Measurements from ENCODE around the gene CLEC20A. TPM values are rescaled to one million over a fixed set of nuclear protein-coding genes. Genes with fewer than 3 reads are reported as not detected.
A peak's percentile ranks its signal among the peaks of the same experiment; 100 is the strongest.

Gene CLEC20A
- total RNA-seq, 4 donors from 2014 or later: not detected

GRCh38 chr1:178537382-178538090 is 40.8 kb upstream of the CLEC20A start:
- Histone ChIP-seq H3K36me3 (no peaks in the 10 kb centered on the region), H3K4me1 (peaks cover 22% of the 10 kb centered on the region), H3K9me3 (no peaks in the 10 kb centered on the region), H3K27ac (peak overlapping the region; percentile 1), H3K27me3 (no peaks in the 10 kb centered on the region), H3K4me3 (no peak overlapping the region)
- TF ChIP-seq EP300 (IDR thresholded peaks at IDR 0.05): no peak
- TF ChIP-seq POLR2A (IDR thresholded peaks at IDR 0.05): no peak
- TF ChIP-seq CTCF (IDR thresholded peaks at IDR 0.05): no peak
- no peak for TF ChIP-seq POLR2AphosphoS5 (IDR thresholded peaks at IDR 0.05)
- 78% methylated on average over 20 of the region's 20 CpGs for WGBS
- DNase-seq (ENCODE audit: low spot score in 2 of 2): peak in 1 of 2 donors; percentile 49

- H3K4me3 ChIP-seq: no peak overlapping the region
- no peak for TF ChIP-seq CTCF (IDR thresholded peaks at IDR 0.05)
- no peak for TF ChIP-seq POLR2AphosphoS5 (IDR thresholded peaks at IDR 0.05)
- no peak for TF ChIP-seq POLR2A (IDR thresholded peaks at IDR 0.05)
- no peak for TF ChIP-seq EP300 (IDR thresholded peaks at IDR 0.05)
- WGBS: 61% methylated on average over 5 of the region's 7 CpGs
- no peaks in the 10 kb centered on the region for H3K9me3 ChIP-seq
- H3K27me3 ChIP-seq: no peaks in the 10 kb centered on the region
- H3K36me3 ChIP-seq: no peaks in the 10 kb centered on the region
- H3K4me1 ChIP-seq: peaks cover 20% of the 10 kb centered on the region
- H3K27ac ChIP-seq: peak overlapping the region; percentile 1
- peak in 1 of 2 donors; percentile 55 for DNase-seq (ENCODE audit: low spot score in 2 of 2)
Observed at GRCh38 chr1:178536844-178537371, 40.1 kb upstream of the CLEC20A start.

GRCh38 chr1:178536329-178536728 is 39.6 kb upstream of the CLEC20A start:
- Histone ChIP-seq H3K4me1 (peaks cover 16% of the 10 kb centered on the region), H3K36me3 (no peaks in the 10 kb centered on the region)
- TF ChIP-seq POLR2AphosphoS5 (IDR thresholded peaks at IDR 0.05): no peak
- TF ChIP-seq POLR2A (IDR thresholded peaks at IDR 0.05): no peak
- no peak for TF ChIP-seq EP300 (IDR thresholded peaks at IDR 0.05)
- no peak for TF ChIP-seq CTCF (IDR thresholded peaks at IDR 0.05)

GRCh38 chr1:178534137-178534868 is 37.5 kb upstream of the CLEC20A start:
- no peaks in the 10 kb centered on the region for H3K27me3 ChIP-seq
- H3K9me3 ChIP-seq: no peaks in the 10 kb centered on the region
- no peak overlapping the region for H3K27ac ChIP-seq
- no peak overlapping the region for H3K4me3 ChIP-seq
- 96% methylated on average over 7 of the region's 9 CpGs for WGBS
- peak in 1 of 2 donors; percentile 34 for DNase-seq (ENCODE audit: low spot score in 2 of 2)
- no peaks in the 10 kb centered on the region for H3K36me3 ChIP-seq
- H3K4me1 ChIP-seq: peaks cover 16% of the 10 kb centered on the region
- TF ChIP-seq EP300 (IDR thresholded peaks at IDR 0.05): no peak
- TF ChIP-seq POLR2A (IDR thresholded peaks at IDR 0.05): no peak
- no peak for TF ChIP-seq CTCF (IDR thresholded peaks at IDR 0.05)
- TF ChIP-seq POLR2AphosphoS5 (IDR thresholded peaks at IDR 0.05): no peak

More at GRCh38 chr1:178536329-178536728, 39.6 kb upstream of the CLEC20A start:
- peak in 1 of 2 donors; percentile 19 for DNase-seq (ENCODE audit: low spot score in 2 of 2)
- Histone ChIP-seq H3K4me3 (no peak overlapping the region), H3K27ac (peak overlapping the region; percentile 1), H3K9me3 (no peaks in the 10 kb centered on the region), H3K27me3 (no peaks in the 10 kb centered on the region)
- 78% methylated on average over 5 of the region's 5 CpGs for WGBS

Measured in suprapubic skin (tissue), 4 donors.